Measurements from ENCODE around the gene PLBD1.

DNA sequence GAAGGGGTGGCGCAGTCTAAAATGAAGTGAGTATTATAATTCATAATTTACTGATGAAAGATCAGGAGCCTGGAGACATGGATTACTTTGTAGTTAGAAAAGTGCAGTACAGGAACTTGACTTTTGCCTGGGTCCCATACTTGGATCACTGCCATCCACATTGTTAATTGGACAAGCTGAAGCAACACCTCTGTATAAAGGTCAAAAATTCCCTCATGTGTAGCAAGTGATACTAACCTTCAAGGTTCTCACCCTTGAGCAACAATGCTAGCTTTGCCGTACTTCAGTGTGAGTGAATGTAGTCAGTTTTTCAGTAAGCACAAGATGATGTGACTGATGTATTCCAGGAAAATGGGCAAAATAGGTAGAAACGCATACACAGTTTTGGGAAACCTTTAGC is 44.6 kb upstream of the PLBD1 start:
- TF ChIP-seq POLR2A (IDR thresholded peaks at IDR 0.05; ENCODE audit: low read depth) = no peak
- TF ChIP-seq POLR2AphosphoS5 (IDR thresholded peaks at IDR 0.05) = no peak
- TF ChIP-seq, protein P1, sequence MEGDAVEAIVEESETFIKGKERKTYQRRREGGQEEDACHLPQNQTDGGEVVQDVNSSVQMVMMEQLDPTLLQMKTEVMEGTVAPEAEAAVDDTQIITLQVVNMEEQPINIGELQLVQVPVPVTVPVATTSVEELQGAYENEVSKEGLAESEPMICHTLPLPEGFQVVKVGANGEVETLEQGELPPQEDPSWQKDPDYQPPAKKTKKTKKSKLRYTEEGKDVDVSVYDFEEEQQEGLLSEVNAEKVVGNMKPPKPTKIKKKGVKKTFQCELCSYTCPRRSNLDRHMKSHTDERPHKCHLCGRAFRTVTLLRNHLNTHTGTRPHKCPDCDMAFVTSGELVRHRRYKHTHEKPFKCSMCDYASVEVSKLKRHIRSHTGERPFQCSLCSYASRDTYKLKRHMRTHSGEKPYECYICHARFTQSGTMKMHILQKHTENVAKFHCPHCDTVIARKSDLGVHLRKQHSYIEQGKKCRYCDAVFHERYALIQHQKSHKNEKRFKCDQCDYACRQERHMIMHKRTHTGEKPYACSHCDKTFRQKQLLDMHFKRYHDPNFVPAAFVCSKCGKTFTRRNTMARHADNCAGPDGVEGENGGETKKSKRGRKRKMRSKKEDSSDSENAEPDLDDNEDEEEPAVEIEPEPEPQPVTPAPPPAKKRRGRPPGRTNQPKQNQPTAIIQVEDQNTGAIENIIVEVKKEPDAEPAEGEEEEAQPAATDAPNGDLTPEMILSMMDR (IDR thresholded peaks at IDR 0.05) = no peak
- TF ChIP-seq EP300 (IDR thresholded peaks at IDR 0.05) = no peak
